GM18909 (cell line): ENCODE data around the gene EDNRA.

Source experiments
- ATAC-seq: cut with Tn5 transposase; IDR thresholded peaks from one replicate; pipeline ENCODE4 v1.9.1; 2021; ENCODE audit warnings: mild to moderate bottlenecking; ENCODE audit not compliant: unreplicated experiment, poor library complexity

The EDNRA gene

GRCh38 chr4:147494301-147494700, 13.4 kb downstream of the EDNRA start:
- no peak for ATAC-seq

GRCh38 chr4:147496500-147496899, 15.6 kb downstream of the EDNRA start:
- ATAC-seq: no peak

GRCh38 chr4:147498031-147498660, 17.2 kb downstream of the EDNRA start:
- ATAC-seq: no peak

- ATAC-seq: no peak
Measured at GRCh38 chr4:147508346-147508745, 27.4 kb downstream of the EDNRA start.

- no peak for ATAC-seq
Measured at GRCh38 chr4:147509386-147509785, 28.5 kb downstream of the EDNRA start.

DNA sequence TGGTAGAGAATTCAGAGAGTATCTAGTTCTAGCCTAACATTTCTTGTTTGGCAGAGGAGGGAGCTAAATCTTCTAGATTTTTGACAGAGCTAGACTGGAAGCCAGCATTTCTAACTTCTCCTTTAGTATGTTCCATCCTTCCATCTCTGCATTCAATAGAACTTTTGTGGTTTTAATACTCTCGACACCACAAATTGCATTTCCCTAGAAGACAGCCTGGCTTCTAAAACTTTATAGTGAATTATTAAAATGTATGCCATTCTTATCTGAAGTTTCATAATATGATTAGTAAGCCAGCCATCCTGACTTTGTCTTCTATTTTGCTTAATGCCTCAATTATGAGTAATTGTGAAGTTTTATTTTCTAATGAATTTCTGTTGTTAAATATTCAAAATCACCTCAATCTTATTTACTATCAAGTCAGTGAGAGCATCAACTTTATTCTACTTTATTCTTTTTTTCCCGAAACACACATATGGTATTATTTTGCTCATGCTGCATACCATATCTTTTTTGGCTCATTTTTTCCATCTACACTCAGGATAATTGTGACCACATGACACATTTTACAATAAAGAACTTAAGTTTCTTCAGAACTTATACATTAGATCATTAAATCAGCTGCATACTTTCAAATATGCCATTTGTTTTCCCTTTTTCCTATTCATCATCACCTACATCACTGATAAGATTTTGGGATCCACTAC, 30.2 kb downstream of the EDNRA start:
- no peak for ATAC-seq

GRCh38 chr4:147513091-147513490, 32.2 kb downstream of the EDNRA start:
- ATAC-seq: no peak

GRCh38 chr4:147513952-147514351, 33.1 kb downstream of the EDNRA start:
- ATAC-seq: no peak

GRCh38 chr4:147515220-147515936, 34.5 kb downstream of the EDNRA start:
- ATAC-seq: no peak

DNA sequence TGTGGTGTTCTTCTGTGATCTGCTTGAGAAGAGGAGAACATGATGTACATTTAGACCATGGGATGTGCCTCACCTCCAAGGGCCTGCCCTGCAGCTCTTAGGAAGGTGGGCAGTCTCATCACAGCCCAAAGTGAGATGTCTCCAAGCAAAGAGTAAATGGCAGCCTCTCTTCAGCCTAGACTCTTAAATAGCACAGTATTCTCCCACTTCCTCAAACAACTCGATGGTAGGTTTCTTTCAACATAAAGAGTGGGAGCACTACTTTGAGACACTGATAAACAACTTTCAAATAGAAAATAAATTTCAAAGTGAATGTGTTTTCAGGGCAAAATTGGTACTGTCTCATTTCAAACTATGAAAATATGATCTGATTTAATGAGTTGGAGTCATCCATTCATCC, 35.2 kb downstream of the EDNRA start:
- no peak for ATAC-seq

- no peak for ATAC-seq
Measured at GRCh38 chr4:147518086-147518485, 37.2 kb downstream of the EDNRA start.

GRCh38 chr4:147518846-147519767, 38.2 kb downstream of the EDNRA start:
- ATAC-seq: peak; percentile 94

- no peak for ATAC-seq
Measured at GRCh38 chr4:147524601-147525000, 43.7 kb downstream of the EDNRA start.

DNA sequence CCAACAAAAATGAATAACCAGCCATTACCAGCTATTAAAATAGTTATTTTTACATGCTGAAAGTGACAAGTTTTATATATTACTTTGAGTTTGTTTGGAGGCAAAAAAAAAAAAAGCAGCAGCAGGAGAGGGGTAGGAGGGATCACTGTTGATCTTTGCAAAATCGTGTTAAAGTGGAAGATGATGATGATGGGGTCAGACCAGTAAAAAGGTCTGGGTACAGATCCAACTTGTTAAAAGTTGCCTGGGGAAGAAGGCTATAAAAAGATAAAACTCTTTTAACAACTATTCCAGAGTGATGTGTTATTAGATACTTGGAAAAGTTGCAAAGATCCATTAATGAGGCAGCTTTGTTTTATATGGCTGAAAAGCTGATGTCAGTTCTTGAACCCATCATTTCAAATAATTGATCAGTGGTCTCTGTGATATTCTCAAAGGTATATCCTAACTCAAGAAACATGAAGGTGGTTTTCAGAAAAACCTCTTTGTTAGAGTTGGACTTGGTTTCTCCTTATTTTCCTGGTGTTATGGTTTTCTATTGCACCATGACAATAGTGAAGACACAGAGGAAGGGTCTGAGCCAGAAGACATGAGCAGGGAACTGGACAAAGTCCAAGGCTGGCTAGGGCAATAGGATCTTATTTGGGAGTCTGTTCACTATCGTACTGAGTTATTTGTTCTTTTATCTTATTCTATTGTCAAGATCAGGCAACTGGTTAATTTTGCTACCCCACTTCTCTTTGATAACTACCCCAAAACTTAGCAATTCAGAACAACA, 44.8 kb downstream of the EDNRA start:
- ATAC-seq: no peak

GRCh38 chr4:147526272-147526654, 45.4 kb downstream of the EDNRA start:
- no peak for ATAC-seq

GRCh38 chr4:147528054-147528453, 47.2 kb downstream of the EDNRA start:
- no peak for ATAC-seq

DNA sequence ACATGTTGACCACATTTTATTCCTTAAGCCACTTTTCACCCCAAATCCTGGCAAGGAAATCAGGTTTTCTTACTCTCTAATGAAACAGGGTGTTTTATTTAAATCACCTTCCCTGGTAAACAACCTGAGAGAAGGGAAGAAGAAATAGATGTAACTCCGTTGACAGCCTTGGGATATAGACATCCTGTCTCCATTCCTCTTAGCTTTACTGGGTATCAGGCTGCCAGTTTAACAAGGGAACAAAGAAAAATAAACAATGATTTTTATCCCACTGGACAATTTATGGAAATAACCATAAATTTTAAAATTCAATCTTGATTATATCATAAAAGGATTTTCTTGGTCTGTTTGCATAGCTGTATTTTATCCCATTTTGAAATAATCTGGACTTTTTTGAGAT, 49.2 kb downstream of the EDNRA start:
- ATAC-seq: no peak

GRCh38 chr4:147530723-147531122, 49.8 kb downstream of the EDNRA start:
- ATAC-seq: no peak

DNA sequence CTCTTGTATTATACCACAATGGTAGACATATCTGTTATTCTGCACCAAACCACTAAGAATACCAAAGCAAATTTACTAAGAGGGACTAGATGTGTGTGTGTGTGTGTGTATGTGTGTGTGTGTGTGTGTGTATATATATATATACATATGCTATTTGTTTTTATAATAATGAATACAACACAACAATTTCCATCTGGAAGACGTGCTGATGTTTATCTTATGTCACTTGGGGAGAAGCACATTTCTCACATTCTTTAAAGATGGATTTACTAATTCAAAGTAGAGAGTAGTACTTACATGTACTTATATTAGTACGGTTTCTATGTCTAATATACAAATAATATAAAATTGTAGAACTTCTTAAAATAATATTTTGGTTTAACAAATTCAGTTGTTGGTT, 52.0 kb downstream of the EDNRA start:
- no peak for ATAC-seq

- no peak for ATAC-seq
Measured at GRCh38 chr4:147533331-147533730, 52.4 kb downstream of the EDNRA start.
